Putamen (tissue), 1 donor: Measurements from ENCODE around the gene TRAF2.
"Not testable (repeated sequence)": the region's sequence is repeated elsewhere in the genome, so short reads cannot be mapped to it uniquely, and the experiment has no call there.

Experiments used
- DNase-seq: peaks from one replicate; pipeline ENCODE4 v3.0.0-alpha.2; 2016; ENCODE audit warnings: low spot score

The TRAF2 gene

GRCh38 chr9:136882109-136882946 is 4.0 kb upstream of the TRAF2 start:
- DNase-seq: no peak

DNA sequence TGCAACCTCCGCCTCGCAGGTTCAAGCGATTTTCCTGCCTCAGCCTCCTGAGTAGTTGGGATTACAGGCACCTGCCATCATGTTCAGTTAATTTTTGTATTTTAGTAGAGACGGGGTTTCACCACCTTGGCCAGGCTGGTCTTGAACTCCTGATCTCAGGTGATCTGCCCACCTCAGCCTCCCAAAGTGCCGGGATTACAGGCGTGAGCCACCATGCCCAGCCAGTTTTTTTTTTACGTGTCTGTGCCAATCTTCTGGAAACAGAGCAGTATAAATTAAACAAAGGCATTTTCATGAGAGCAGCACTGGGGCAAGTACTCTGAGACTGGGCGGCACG is 3.4 kb upstream of the TRAF2 start:
- not testable (repeated sequence) for DNase-seq

DNA sequence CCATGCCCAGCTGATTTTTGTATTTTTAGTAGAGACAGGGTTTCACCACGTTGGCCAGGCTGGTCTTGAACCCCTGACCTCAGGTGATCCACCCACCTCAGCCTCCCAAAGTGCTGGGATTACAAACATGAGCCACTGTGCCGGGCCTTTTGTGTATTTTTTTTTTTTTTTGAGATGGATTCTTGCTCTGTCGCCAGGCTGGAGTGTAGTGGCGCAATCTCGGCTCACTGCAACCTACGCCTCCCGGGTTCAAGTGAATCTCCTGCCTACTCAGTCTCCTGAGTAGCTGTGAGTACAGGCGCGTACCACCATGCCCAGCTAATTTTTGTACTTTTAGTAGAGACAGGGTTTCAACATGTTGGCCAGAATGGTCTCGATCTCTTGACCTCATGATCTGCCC is 2.6 kb upstream of the TRAF2 start:
- DNase-seq: not testable (repeated sequence)

DNA sequence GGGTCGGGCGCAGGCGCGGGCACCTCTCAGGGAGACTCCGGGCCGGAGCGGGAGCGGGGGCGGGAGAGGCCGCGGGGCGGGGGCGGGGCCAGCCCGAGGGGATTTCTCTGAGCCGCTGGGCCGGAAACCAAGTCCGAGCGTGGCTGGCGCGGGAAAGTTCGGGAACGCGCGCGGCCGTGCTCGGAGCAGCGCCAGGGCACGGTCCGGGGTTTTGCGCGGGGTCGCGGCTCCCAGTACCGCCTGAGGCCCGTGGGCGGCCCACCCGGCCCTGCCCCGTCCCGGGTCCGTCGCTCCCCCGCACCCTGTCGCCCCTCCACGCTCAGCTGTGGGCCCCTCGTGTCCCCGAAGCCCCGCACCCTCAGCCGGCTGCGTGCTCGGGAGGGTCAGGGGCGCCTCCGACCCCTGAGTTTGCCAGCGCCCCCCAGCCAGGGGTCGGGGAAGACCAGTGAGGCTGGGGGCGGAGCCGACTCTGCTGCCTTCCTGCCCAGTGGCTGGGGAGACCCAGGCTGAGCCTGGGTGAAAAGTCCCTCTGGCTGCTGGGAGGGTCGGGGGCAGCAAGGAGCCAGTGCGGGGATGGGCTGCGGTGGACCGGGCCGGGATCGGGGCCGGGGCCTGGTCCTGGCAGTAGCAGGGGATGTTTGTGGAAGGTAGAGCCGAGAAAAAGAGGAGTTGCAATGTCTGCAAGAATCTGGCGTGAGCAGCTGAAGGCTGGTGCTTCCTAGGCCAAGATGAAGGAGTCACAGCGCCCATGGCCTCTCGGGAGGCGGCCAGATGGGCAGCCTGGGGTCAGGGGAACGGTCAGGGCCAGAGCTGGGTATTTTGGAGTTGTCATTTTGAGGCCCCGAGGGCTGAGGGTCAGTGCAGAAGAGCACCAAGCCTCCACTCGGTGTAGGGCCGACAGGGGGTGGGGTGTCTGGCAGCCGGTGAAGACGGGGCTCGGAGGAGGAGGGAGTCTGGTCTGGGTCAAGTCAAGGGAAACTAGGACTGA is 588 bp downstream of the TRAF2 start:
- no peak for DNase-seq

DNA sequence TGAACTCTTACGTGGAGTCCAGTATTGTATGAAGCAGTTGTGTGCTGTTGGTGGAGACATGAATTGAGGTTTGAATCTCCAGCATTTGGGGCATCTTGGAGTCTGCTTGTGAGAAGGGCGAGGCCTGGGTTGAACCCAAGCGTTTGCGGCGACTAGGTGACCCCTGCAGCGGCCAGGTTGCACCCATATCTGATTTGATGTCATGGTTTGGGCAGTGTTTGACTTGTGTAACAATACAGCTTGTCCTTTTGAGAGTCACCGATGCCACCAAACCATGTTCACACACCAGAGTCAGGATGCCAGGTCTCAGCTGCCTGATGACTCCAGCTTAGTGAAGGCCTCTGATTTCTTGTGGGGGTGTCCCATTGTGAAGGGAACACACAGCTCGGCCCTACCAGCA is 2.1 kb downstream of the TRAF2 start:
- DNase-seq: no peak

GRCh38 chr9:136889858-136890257 is 3.5 kb downstream of the TRAF2 start:
- no peak for DNase-seq

GRCh38 chr9:136890661-136891060 is 4.3 kb downstream of the TRAF2 start:
- no peak for DNase-seq

DNA sequence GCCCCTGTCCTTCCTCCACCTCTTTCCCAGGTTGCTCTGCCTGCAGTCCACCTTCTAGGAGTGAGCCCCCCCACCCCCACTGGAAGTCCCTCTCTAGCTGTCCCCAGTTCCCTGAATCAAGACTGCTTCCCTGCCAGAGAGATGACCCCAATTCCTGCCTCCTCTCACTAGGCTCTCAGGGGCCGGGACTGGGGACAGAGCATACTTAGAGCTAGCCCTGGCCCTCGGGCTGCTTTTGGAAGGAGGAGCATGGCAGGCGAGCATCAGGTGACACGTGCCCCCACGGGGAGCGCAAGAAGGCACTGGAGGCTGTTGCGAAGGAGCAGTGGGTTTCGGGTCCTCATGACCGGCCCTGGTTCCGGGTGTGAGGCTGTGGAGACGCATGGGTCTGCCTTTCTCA is 9.7 kb downstream of the TRAF2 start:
- no peak for DNase-seq

- no peak for DNase-seq
Observed at GRCh38 chr9:136898483-136899100, 12.3 kb downstream of the TRAF2 start.

- no peak for DNase-seq
Observed at GRCh38 chr9:136899196-136899595, 12.9 kb downstream of the TRAF2 start.

GRCh38 chr9:136900556-136900955 is 14.2 kb downstream of the TRAF2 start:
- no peak for DNase-seq

DNA sequence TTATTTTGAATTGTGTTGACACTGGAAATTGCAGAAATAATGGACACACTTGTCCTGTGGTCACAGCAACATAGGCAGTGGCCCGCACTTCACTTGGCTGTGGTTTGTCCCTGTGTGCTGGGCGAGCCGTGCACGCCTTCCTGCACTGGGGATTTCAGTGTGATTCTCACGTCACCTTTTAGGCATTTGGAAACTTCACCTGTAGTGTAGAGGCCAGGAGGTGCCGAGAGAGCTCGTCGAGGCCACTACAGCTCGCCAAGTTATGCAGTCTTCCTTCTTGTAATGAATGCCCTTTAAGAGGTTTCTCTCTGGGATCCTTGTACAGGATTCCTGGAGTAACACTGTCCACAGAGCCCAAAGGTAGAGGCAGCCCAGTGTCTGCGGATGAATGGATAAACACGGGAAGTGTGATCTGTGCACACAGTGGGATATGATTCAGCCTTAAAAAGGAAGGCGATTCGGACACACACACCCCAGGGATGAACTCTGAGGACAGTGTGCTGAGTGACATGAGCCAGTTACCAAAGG is 14.7 kb downstream of the TRAF2 start:
- no peak for DNase-seq

- no peak for DNase-seq
Observed at GRCh38 chr9:136901516-136902258, 15.4 kb downstream of the TRAF2 start.

- no peak for DNase-seq
Observed at GRCh38 chr9:136902259-136902821, 16.0 kb downstream of the TRAF2 start.

DNA sequence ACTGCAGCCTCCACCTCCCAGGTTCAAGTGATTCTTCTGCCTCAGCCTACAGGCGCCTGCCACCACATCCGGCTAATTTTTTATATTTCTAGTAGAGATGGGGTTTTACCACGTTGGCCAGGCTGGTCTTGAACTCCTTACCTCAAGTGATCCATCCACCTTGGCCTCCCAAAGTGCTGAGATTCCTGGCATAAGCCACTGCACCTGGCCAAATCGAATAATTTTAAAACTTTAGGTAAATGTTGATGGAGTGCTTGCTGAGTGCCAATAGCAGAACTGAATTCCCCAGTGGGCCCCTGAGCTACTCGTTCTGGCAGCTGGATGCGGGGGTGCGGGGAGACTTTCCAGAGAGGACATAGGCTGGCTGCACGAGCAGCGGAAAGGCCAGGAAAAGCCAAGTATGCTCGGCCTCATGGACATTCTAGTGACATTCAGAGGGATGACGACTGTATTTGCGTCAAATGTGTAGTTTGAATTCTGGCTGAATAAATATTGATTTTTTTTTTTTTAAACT is 16.8 kb downstream of the TRAF2 start:
- no peak for DNase-seq

GRCh38 chr9:136906266-136906665 is 19.9 kb downstream of the TRAF2 start:
- no peak for DNase-seq

GRCh38 chr9:136907011-136907914 is 20.9 kb downstream of the TRAF2 start:
- DNase-seq: no peak

DNA sequence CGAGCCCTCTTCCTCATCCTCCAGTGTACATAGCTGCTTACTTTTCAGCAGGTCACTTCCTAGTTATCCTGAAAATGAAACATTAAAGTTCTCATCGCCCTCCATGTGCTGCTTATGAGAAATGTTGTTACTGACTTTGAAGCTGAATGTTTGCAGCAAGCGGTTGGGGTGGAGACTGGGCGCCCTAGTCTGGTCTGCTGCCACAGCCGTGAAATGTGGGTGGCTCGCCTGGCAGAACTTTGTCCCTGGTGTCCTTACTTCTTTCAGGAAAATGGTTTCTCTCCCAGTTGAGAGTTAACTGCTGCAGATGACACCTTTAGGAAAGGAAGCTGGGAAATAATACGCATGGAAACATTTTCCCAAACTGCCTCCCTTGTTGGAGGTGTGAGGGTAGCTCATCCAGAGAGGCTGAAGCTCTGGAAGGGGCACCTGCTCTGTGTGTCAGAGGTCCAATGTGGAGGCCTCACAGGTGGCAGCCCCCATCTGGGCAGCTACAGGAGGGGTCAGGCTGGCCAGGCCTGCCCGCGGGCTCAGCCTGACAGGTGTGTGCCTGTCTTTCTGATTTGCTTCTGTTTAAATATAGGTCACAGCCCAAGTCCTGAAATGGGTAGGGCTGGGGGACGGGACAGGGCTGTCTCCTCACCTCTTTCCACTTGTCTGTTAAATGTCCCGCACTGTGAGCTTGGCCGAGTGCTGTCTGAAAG is 24.0 kb downstream of the TRAF2 start:
- no peak for DNase-seq

DNA sequence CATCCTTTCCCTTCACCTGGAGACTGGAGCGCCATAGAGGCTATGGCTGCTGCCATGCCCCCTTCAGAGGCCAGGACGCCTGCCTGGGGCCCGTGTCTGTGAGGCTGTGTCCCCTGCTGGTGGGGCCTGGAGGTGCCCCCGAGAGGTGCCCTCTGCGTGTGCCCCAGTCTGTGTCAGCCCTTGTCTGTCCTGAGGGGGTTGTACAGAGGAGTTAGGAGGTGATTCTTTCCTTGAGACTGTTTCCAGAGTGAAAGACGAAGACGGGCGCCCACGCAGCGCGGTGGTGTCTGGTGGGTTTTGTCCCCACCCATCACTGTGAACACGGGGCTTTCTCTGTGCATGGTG is 24.6 kb downstream of the TRAF2 start:
- DNase-seq: no peak
